Esophagus squamous epithelium (tissue), 4 donors: ENCODE results near the gene NID1.

Source experiments
- POLR2A ChIP-seq, 4 donors: fragments of 450-650 bp; IDR thresholded peaks; one replicate each; pipeline ENCODE4 v1.6.1; 2017; ENCODE audit warnings: antibody characterized with exemption in 4 of 4, mild to moderate bottlenecking in 4 of 4, moderate library complexity in 3 of 4
- TF ChIP-seq, protein P1 (sequence below), 6 experiments: fragments of 450-650 bp in 4 of 6; fragments of 200-600 bp in 2 of 6; sonication (generic) in 2 of 6; IDR thresholded peaks; one replicate each; pipeline ENCODE4 v1.5.1; 2016 to 2019; ENCODE audit warnings: antibody characterized with exemption in 6 of 6, mild to moderate bottlenecking in 4 of 6, moderate library complexity in 4 of 6

DNA sequence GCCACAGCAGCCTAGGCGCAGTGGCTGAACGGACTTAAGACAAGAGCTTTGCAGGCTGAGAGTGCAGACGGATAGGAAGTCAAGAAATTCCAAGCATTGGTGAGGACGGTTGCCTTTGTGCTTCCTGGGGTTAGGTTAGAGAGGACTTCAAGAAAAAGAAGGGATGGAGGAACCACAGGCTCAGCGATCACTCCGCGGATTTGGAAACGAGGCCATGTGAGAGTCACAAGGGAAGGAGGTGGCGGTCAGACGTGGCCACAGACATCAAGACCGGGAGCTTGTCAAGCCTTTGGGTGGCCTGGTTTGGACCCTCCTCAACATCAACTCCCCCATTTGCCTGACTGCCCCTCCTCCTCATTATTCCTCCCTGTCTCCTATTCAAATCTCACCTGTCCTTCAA is 62.3 kb downstream of the NID1 start:
- TF ChIP-seq, protein P1, sequence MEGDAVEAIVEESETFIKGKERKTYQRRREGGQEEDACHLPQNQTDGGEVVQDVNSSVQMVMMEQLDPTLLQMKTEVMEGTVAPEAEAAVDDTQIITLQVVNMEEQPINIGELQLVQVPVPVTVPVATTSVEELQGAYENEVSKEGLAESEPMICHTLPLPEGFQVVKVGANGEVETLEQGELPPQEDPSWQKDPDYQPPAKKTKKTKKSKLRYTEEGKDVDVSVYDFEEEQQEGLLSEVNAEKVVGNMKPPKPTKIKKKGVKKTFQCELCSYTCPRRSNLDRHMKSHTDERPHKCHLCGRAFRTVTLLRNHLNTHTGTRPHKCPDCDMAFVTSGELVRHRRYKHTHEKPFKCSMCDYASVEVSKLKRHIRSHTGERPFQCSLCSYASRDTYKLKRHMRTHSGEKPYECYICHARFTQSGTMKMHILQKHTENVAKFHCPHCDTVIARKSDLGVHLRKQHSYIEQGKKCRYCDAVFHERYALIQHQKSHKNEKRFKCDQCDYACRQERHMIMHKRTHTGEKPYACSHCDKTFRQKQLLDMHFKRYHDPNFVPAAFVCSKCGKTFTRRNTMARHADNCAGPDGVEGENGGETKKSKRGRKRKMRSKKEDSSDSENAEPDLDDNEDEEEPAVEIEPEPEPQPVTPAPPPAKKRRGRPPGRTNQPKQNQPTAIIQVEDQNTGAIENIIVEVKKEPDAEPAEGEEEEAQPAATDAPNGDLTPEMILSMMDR (IDR thresholded peaks at IDR 0.05) = no peak
- no peak for TF ChIP-seq POLR2A (IDR thresholded peaks at IDR 0.05)
